GM19328 (cell line): Measurements from ENCODE around the gene NBEA.
"Not testable (repeated sequence)": the region's sequence is repeated elsewhere in the genome, so short reads cannot be mapped to it uniquely, and the experiment has no call there.

Experiments used
- ATAC-seq: cut with Tn5 transposase; IDR thresholded peaks from one replicate; pipeline ENCODE4 v1.9.1; 2021; ENCODE audit warnings: mild to moderate bottlenecking, moderate library complexity; ENCODE audit not compliant: unreplicated experiment

NBEA gene

GRCh38 chr13:34951528-34951927 is 9.5 kb downstream of the NBEA start:
- no peak for ATAC-seq

GRCh38 chr13:34959489-34959888 is 17.4 kb downstream of the NBEA start:
- no peak for ATAC-seq

- no peak for ATAC-seq
These were observed 22.5 kb downstream of the NBEA start for GRCh38 chr13:34964558-34964957.

- no peak for ATAC-seq
These were observed 25.9 kb downstream of the NBEA start for GRCh38 chr13:34967851-34968562.

- ATAC-seq: not testable (repeated sequence)
These were observed 27.5 kb downstream of the NBEA start for GRCh38 chr13:34969539-34969938.

GRCh38 chr13:34970961-34971360 is 28.9 kb downstream of the NBEA start:
- ATAC-seq: no peak

- ATAC-seq: no peak
These were observed 29.4 kb downstream of the NBEA start for GRCh38 chr13:34971473-34971872.

GRCh38 chr13:34985199-34985598 is 43.1 kb downstream of the NBEA start:
- ATAC-seq: not testable (repeated sequence)

- ATAC-seq: no peak
These were observed 46.3 kb downstream of the NBEA start for GRCh38 chr13:34988330-34988791.

- no peak for ATAC-seq
These were observed 48.5 kb downstream of the NBEA start for GRCh38 chr13:34990399-34991214.

- ATAC-seq: no peak
These were observed 51.4 kb downstream of the NBEA start for GRCh38 chr13:34993470-34993869.

- ATAC-seq: not testable (repeated sequence)
These were observed 61.7 kb downstream of the NBEA start for GRCh38 chr13:35003734-35004133.

GRCh38 chr13:35005051-35005450 is 63.0 kb downstream of the NBEA start:
- ATAC-seq: no peak

GRCh38 chr13:35014606-35015213 is 72.6 kb downstream of the NBEA start:
- no peak for ATAC-seq

GRCh38 chr13:35016362-35017112 is 74.5 kb downstream of the NBEA start:
- no peak for ATAC-seq

- ATAC-seq: no peak
These were observed 83.2 kb downstream of the NBEA start for GRCh38 chr13:35025314-35025713.

- no peak for ATAC-seq
These were observed 86.3 kb downstream of the NBEA start for GRCh38 chr13:35028338-35028867.

GRCh38 chr13:35039012-35039411 is 96.9 kb downstream of the NBEA start:
- ATAC-seq: no peak

- no peak for ATAC-seq
These were observed 104.5 kb downstream of the NBEA start for GRCh38 chr13:35046587-35046986.

GRCh38 chr13:35055705-35056104 is 113.6 kb downstream of the NBEA start:
- no peak for ATAC-seq

GRCh38 chr13:35057858-35058257 is 115.8 kb downstream of the NBEA start:
- no peak for ATAC-seq
